ENCODE results near the gene BOK.

BOK gene

GRCh38 chr2:241563571-241563980, 5.0 kb downstream of the BOK start:
- peak overlapping the region; percentile 55 for H4K91ac ChIP-seq (ENCODE audit: low read length)
- peaks cover 0 to 42% of the 10 kb centered on the region in 2 experiments for H3K36me3 ChIP-seq (ENCODE audit: control insufficient read depth in 1 of 2, insufficient read depth in 2 of 2, low read depth in 1 of 2, low read length in 2 of 2)
- H2AFZ ChIP-seq (ENCODE audit: low read depth, low read length): no peak overlapping the region
- H3K4me3 ChIP-seq (ENCODE audit: insufficient read depth in 1 of 2, low read depth in 1 of 2, low read length in 2 of 2): no peak overlapping the region
- H3K18ac ChIP-seq (ENCODE audit: low read depth in 1 of 2, low read length in 2 of 2): no peak overlapping the region
- H2BK15ac ChIP-seq (ENCODE audit: low read depth, poor library complexity, severe bottlenecking): no peak overlapping the region
- peaks cover 36% of the 10 kb centered on the region for H3K79me1 ChIP-seq (replicated peaks; ENCODE audit: low read length, poor library complexity, severe bottlenecking)
- H2BK5ac ChIP-seq (ENCODE audit: low read depth, low read length, poor library complexity, severe bottlenecking): no peak overlapping the region
- H2BK12ac ChIP-seq (ENCODE audit: low read length in 2 of 2): peak overlapping the region in 1 of 2 experiments; percentile 8
- H3K9ac ChIP-seq (ENCODE audit: low read length): no peak overlapping the region
- no peak overlapping the region for H2BK120ac ChIP-seq (ENCODE audit: low read depth, low read length)
- peaks cover 44% of the 10 kb centered on the region for H3K4me1 ChIP-seq (ENCODE audit: control insufficient read depth, insufficient read depth, low read depth, low read length)
- no peaks in the 10 kb centered on the region for H3K27me3 ChIP-seq (ENCODE audit: control insufficient read depth in 1 of 2, insufficient read depth in 1 of 2, low read length in 2 of 2)
- H4K8ac ChIP-seq (ENCODE audit: low read length): no peak overlapping the region
- no peak for DNase-seq
- no peak overlapping the region for H2AK5ac ChIP-seq (ENCODE audit: low read length, severe bottlenecking)
- no peak overlapping the region for H3K23ac ChIP-seq (ENCODE audit: low read length in 2 of 2)
- no peak overlapping the region for H3K4me2 ChIP-seq (ENCODE audit: low read length, poor library complexity, severe bottlenecking)
- no peak overlapping the region for H3K27ac ChIP-seq (ENCODE audit: low read length, poor library complexity, severe bottlenecking)
- no peak overlapping the region for H3K4ac ChIP-seq (ENCODE audit: low read depth in 1 of 2, low read length in 2 of 2)
- no peaks in the 10 kb centered on the region for H3K9me3 ChIP-seq (ENCODE audit: control insufficient read depth, low read length)
- H3K14ac ChIP-seq (ENCODE audit: low read length in 2 of 2): no peak overlapping the region
- WGBS: 90% methylated on average over 10 of the region's 10 CpGs

GRCh38 chr2:241563981-241564595, 5.5 kb downstream of the BOK start:
- Histone ChIP-seq H2AK5ac (ENCODE audit: low read length, severe bottlenecking) (no peak overlapping the region), H2BK12ac (ENCODE audit: low read length in 2 of 2) (no peak overlapping the region), H3K4ac (ENCODE audit: low read depth in 1 of 2, low read length in 2 of 2) (no peak overlapping the region), H2BK15ac (ENCODE audit: low read depth, poor library complexity, severe bottlenecking) (no peak overlapping the region), H3K36me3 (ENCODE audit: control insufficient read depth in 1 of 2, insufficient read depth in 2 of 2, low read depth in 1 of 2, low read length in 2 of 2) (peaks cover 0 to 42% of the 10 kb centered on the region in 2 experiments), H4K91ac (ENCODE audit: low read length) (no peak overlapping the region), H3K23ac (ENCODE audit: low read length in 2 of 2) (no peak overlapping the region), H3K18ac (ENCODE audit: low read depth in 1 of 2, low read length in 2 of 2) (no peak overlapping the region), H3K79me1 (replicated peaks; ENCODE audit: low read length, poor library complexity, severe bottlenecking) (peaks cover 36% of the 10 kb centered on the region), H3K14ac (ENCODE audit: low read length in 2 of 2) (no peak overlapping the region), H3K9ac (ENCODE audit: low read length) (no peak overlapping the region), H3K27ac (ENCODE audit: low read length, poor library complexity, severe bottlenecking) (no peak overlapping the region), H4K8ac (ENCODE audit: low read length) (no peak overlapping the region), H3K27me3 (ENCODE audit: control insufficient read depth in 1 of 2, insufficient read depth in 1 of 2, low read length in 2 of 2) (no peaks in the 10 kb centered on the region), H2BK120ac (ENCODE audit: low read depth, low read length) (no peak overlapping the region), H3K4me1 (ENCODE audit: control insufficient read depth, insufficient read depth, low read depth, low read length) (peaks cover 47% of the 10 kb centered on the region), H2AFZ (ENCODE audit: low read depth, low read length) (no peak overlapping the region), H3K4me2 (ENCODE audit: low read length, poor library complexity, severe bottlenecking) (no peak overlapping the region), H3K9me3 (ENCODE audit: control insufficient read depth, low read length) (no peaks in the 10 kb centered on the region), H3K4me3 (ENCODE audit: insufficient read depth in 1 of 2, low read depth in 1 of 2, low read length in 2 of 2) (no peak overlapping the region), H2BK5ac (ENCODE audit: low read depth, low read length, poor library complexity, severe bottlenecking) (no peak overlapping the region)
- no peak for DNase-seq
- WGBS: 85% methylated on average over 23 of the region's 23 CpGs

- Histone ChIP-seq H3K14ac (ENCODE audit: low read length in 2 of 2) (no peak overlapping the region), H3K9ac (ENCODE audit: low read length) (no peak overlapping the region), H2AK5ac (ENCODE audit: low read length, severe bottlenecking) (no peak overlapping the region), H3K4ac (ENCODE audit: low read depth in 1 of 2, low read length in 2 of 2) (no peak overlapping the region), H2BK12ac (ENCODE audit: low read length in 2 of 2) (no peak overlapping the region), H4K8ac (ENCODE audit: low read length) (no peak overlapping the region), H3K9me3 (ENCODE audit: control insufficient read depth, low read length) (no peaks in the 10 kb centered on the region), H3K4me2 (ENCODE audit: low read length, poor library complexity, severe bottlenecking) (no peak overlapping the region), H3K36me3 (ENCODE audit: control insufficient read depth in 1 of 2, insufficient read depth in 2 of 2, low read depth in 1 of 2, low read length in 2 of 2) (peaks cover 0 to 46% of the 10 kb centered on the region in 2 experiments), H3K79me1 (replicated peaks; ENCODE audit: low read length, poor library complexity, severe bottlenecking) (peaks cover 35% of the 10 kb centered on the region), H2BK120ac (ENCODE audit: low read depth, low read length) (no peak overlapping the region), H3K4me1 (ENCODE audit: control insufficient read depth, insufficient read depth, low read depth, low read length) (peaks cover 47% of the 10 kb centered on the region), H3K18ac (ENCODE audit: low read depth in 1 of 2, low read length in 2 of 2) (no peak overlapping the region), H3K27me3 (ENCODE audit: control insufficient read depth in 1 of 2, insufficient read depth in 1 of 2, low read length in 2 of 2) (no peaks in the 10 kb centered on the region), H4K91ac (ENCODE audit: low read length) (no peak overlapping the region), H2BK5ac (ENCODE audit: low read depth, low read length, poor library complexity, severe bottlenecking) (no peak overlapping the region), H3K23ac (ENCODE audit: low read length in 2 of 2) (no peak overlapping the region), H3K4me3 (ENCODE audit: insufficient read depth in 1 of 2, low read depth in 1 of 2, low read length in 2 of 2) (no peak overlapping the region), H2BK15ac (ENCODE audit: low read depth, poor library complexity, severe bottlenecking) (peak overlapping the region; percentile 3), H2AFZ (ENCODE audit: low read depth, low read length) (no peak overlapping the region), H3K27ac (ENCODE audit: low read length, poor library complexity, severe bottlenecking) (no peak overlapping the region)
- 90% methylated on average over 30 of the region's 36 CpGs for WGBS
- DNase-seq: no peak
Observed at GRCh38 chr2:241564596-241565410, 6.3 kb downstream of the BOK start.

- H3K4ac ChIP-seq (ENCODE audit: low read depth in 1 of 2, low read length in 2 of 2): peak overlapping the region in 1 of 2 experiments; percentile 24
- DNase-seq: no peak
Observed at GRCh38 chr2:241565411-241565810, 6.9 kb downstream of the BOK start.

More at GRCh38 chr2:241565411-241565810, 6.9 kb downstream of the BOK start:
- no peak overlapping the region for H2AFZ ChIP-seq (ENCODE audit: low read depth, low read length)
- H3K4me3 ChIP-seq (ENCODE audit: insufficient read depth in 1 of 2, low read depth in 1 of 2, low read length in 2 of 2): no peak overlapping the region
- H3K9ac ChIP-seq (ENCODE audit: low read length): no peak overlapping the region
- H2BK120ac ChIP-seq (ENCODE audit: low read depth, low read length): no peak overlapping the region
- peaks cover 0 to 50% of the 10 kb centered on the region in 2 experiments for H3K36me3 ChIP-seq (ENCODE audit: control insufficient read depth in 1 of 2, insufficient read depth in 2 of 2, low read depth in 1 of 2, low read length in 2 of 2)
- no peak overlapping the region for H4K91ac ChIP-seq (ENCODE audit: low read length)
- H2AK5ac ChIP-seq (ENCODE audit: low read length, severe bottlenecking): no peak overlapping the region
- no peaks in the 10 kb centered on the region for H3K9me3 ChIP-seq (ENCODE audit: control insufficient read depth, low read length)
- no peak overlapping the region for H3K14ac ChIP-seq (ENCODE audit: low read length in 2 of 2)
- 83% methylated on average over 9 of the region's 10 CpGs for WGBS
- no peak overlapping the region for H2BK12ac ChIP-seq (ENCODE audit: low read length in 2 of 2)
- no peak overlapping the region for H3K18ac ChIP-seq (ENCODE audit: low read depth in 1 of 2, low read length in 2 of 2)
- H3K27me3 ChIP-seq (ENCODE audit: control insufficient read depth in 1 of 2, insufficient read depth in 1 of 2, low read length in 2 of 2): no peaks in the 10 kb centered on the region
- no peak overlapping the region for H2BK15ac ChIP-seq (ENCODE audit: low read depth, poor library complexity, severe bottlenecking)
- no peak overlapping the region for H3K23ac ChIP-seq (ENCODE audit: low read length in 2 of 2)
- peaks cover 41% of the 10 kb centered on the region for H3K4me1 ChIP-seq (ENCODE audit: control insufficient read depth, insufficient read depth, low read depth, low read length)
- no peak overlapping the region for H3K4me2 ChIP-seq (ENCODE audit: low read length, poor library complexity, severe bottlenecking)
- H3K27ac ChIP-seq (ENCODE audit: low read length, poor library complexity, severe bottlenecking): no peak overlapping the region
- peaks cover 32% of the 10 kb centered on the region for H3K79me1 ChIP-seq (replicated peaks; ENCODE audit: low read length, poor library complexity, severe bottlenecking)
- no peak overlapping the region for H4K8ac ChIP-seq (ENCODE audit: low read length)
- no peak overlapping the region for H2BK5ac ChIP-seq (ENCODE audit: low read depth, low read length, poor library complexity, severe bottlenecking)

Measured in mesenchymal stem cell (in vitro differentiated cells and primary cell).